Activated CD8-positive, alpha-beta memory T cell treated with anti-CD3 and anti-CD28 coated beads, Interleukin-2, amount 10 ng/mL, durations not matched to agents 7 days and 5 days (primary cell): ENCODE data around the gene CCNC. TPM values are rescaled to one million over a fixed set of nuclear protein-coding genes. Genes with fewer than 3 reads are reported as not detected.
"Not testable (repeated sequence)": the region's sequence is repeated elsewhere in the genome, so short reads cannot be mapped to it uniquely, and the experiment has no call there.

Source experiments
- ATAC-seq: fragments of 150-1000 bp; cut with Tn5 transposase; one replicate; pipeline ENCODE4 v1.10.0; 2021; ENCODE audit warnings: moderate library complexity
- CTCF ChIA-PET: fragments of 350-600 bp; sonication (Branson Sonifier 250); formaldehyde crosslinking; loops from one replicate; lab custom pipeline; 2021; ENCODE audit warnings: antibody characterized with exemption; lab: Charles Lee
- DNase-seq: peaks from one replicate; pipeline ENCODE4 v3.0.0-alpha.2; 2020
- H3K27ac Mint-ChIP-seq: one replicate; pipeline ENCODE4 v1.8.0; 2021; ENCODE audit warnings: mild to moderate bottlenecking, mixed read lengths
- H3K27me3 Mint-ChIP-seq: one replicate; pipeline ENCODE4 v1.8.0; 2021; ENCODE audit warnings: mixed read lengths
- H3K36me3 Mint-ChIP-seq: one replicate; pipeline ENCODE4 v1.8.0; 2021; ENCODE audit warnings: mild to moderate bottlenecking, mixed read lengths
- H3K4me1 Mint-ChIP-seq: one replicate; pipeline ENCODE4 v1.8.0; 2021; ENCODE audit warnings: mixed read lengths
- H3K4me3 Mint-ChIP-seq: one replicate; pipeline ENCODE4 v1.8.0; 2021; ENCODE audit warnings: mild to moderate bottlenecking, moderate library complexity, mixed read lengths
- H3K9me3 Mint-ChIP-seq: one replicate; pipeline ENCODE4 v1.8.0; 2022; ENCODE audit warnings: low read depth, mixed read lengths
- total RNA-seq, 2 experiments: library from RNA; stranded (reverse); gene quantifications; one replicate each; pipeline ENCODE4 v1.2.3, GENCODE V29; 2021

The CCNC gene
- total RNA-seq, 2 experiments from 2014 or later, result 39.3 to 39.4 TPM

DNA sequence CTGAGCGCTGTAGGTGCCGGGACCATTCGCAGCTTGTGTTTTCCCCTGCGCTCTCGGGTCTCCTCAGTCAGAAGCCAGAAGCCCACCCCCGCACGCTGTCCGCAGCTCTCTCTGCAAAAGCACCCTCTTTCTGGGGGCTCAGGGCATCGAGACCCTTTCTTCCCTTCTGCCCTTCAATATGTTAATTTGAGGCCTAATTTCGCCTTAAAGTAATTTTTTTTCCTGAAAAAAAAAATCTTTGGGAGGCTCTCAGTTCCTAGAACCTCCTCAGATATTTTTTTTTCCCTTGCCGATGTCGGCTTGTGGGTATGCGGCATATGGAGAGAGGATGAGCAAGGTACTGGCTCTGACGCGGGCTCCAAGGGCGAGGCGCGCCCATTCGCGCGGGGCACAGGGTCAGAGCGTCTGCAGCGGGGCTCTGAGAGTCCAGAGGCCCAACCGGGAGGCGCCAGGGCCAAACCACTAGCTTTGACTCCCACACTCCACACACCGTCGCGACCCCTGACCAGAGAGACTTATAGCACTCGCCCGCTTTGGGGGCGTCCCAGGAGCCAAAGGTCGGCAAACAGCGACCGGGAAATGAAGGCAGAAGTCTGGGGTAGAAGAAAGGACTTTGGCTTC is 39.1 kb upstream of the CCNC start:
- H3K4me3 Mint-ChIP-seq, result no peak overlapping the region
- peaks cover 83% of the 10 kb centered on the region for H3K27me3 Mint-ChIP-seq

DNA sequence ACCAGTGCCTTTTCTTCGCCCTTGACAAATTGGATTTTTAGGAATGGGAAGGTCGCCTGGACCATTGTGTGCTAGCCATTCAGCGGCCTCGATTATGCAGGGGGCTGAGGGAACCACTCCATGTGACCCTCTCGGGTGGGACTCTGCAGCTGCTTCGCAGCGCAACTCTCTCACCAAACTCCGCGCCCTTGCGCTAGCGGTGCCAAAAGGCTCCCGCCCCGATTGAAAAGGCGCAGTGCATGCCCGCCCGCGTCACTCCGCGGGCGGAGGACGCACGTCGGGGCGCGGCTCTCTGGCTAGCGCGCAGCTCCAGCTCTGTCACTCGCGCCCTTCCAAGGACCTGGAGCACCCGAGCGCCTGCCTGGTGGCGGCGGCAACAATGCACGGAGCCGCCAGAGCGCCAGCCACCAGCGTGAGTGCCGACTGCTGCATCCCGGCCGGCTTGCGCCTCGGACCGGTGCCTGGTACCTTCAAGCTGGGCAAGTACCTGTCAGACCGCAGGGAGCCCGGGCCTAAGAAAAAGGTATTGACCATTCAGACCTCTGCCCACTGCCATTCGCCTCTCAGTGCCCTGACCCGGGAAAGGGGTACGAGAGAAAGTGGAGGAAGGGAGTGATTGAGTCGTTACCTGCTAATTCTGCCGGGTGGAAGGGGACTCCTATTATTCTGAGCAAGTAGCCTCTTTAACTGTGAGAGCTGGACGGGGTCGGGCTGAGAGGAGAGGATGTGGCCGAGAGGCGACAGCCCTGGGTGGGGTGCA is 38.4 kb upstream of the CCNC start, which contains the start of gene PRDM13:
Gene PRDM13 (plus strand): TSS at position 178 of the 760 bp plus-strand sequence. CDS start 202 bp downstream, at position 380.
- Mint-ChIP-seq H3K9me3 (no peaks in the 10 kb centered on the region), H3K4me1 (peaks cover 57% of the 10 kb centered on the region), H3K4me3 (no peak within 1 kb of the TSS), H3K36me3 (peaks cover 3% of the 10 kb centered on the region), H3K27ac (peak within 1 kb of the TSS; percentile 59), H3K27me3 (peaks cover 84% of the 10 kb centered on the region)
- ATAC-seq (no peak), DNase-seq (no peak)
- CTCF ChIA-PET, result interaction anchor here (6.0 kb wide), 1 partner anchor 18 kb away, joined by 28 read pairs; no protein-coding TSS in a partner anchor

More for the DNA sequence above, 39.1 kb upstream of the CCNC start:
- Mint-ChIP-seq H3K36me3 (peaks cover 3% of the 10 kb centered on the region), H3K9me3 (no peaks in the 10 kb centered on the region), H3K4me1 (peaks cover 54% of the 10 kb centered on the region), H3K27ac (no peak overlapping the region)
- no peak for ATAC-seq
- DNase-seq, result no peak
- CTCF ChIA-PET, result interaction anchor here (6.0 kb wide), 1 partner anchor 19 kb away, joined by 28 read pairs; no protein-coding TSS in a partner anchor

DNA sequence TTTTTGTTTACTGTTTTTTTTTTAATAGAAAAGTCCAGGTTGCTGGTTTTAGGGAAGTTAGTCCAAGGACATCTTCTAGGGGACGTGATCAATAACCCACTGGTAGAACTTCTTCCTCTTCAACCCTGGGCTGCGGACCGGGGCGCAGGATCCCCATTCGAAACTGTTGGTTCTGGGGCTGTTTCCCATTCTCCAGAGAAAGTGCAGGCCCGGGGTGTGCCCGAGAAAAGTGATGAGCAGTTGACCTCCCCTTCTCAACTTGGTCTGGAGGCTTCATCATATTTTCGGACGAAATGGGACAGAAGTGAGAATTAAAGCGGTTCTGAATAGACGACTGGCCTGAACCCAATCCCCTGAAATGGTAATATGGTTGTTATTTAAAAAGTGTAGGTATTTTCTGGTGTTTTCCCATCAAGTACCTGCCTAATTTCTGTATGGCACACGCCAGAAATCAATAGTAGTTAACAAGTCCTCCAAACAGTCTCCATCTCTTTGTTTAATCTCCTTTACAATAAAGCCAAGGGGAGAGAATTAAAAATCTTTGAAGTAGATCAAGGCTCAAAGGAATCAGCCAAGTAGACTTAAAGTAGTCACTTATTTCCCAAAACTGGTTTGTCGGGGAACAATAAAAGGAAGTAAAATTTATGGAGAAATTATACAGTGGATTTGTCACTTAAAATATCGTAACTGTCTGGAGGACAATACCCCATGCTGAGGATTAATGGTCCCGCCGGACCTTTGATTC is 37.6 kb upstream of the CCNC start:
- CTCF ChIA-PET, result no interaction called here
- peak overlapping the region; percentile 59 for H3K27ac Mint-ChIP-seq
- no peaks in the 10 kb centered on the region for H3K9me3 Mint-ChIP-seq
- peaks cover 3% of the 10 kb centered on the region for H3K36me3 Mint-ChIP-seq
- ATAC-seq (no peak), DNase-seq (no peak)
- peaks cover 83% of the 10 kb centered on the region for H3K27me3 Mint-ChIP-seq
- no peak overlapping the region for H3K4me3 Mint-ChIP-seq
- peaks cover 50% of the 10 kb centered on the region for H3K4me1 Mint-ChIP-seq

DNA sequence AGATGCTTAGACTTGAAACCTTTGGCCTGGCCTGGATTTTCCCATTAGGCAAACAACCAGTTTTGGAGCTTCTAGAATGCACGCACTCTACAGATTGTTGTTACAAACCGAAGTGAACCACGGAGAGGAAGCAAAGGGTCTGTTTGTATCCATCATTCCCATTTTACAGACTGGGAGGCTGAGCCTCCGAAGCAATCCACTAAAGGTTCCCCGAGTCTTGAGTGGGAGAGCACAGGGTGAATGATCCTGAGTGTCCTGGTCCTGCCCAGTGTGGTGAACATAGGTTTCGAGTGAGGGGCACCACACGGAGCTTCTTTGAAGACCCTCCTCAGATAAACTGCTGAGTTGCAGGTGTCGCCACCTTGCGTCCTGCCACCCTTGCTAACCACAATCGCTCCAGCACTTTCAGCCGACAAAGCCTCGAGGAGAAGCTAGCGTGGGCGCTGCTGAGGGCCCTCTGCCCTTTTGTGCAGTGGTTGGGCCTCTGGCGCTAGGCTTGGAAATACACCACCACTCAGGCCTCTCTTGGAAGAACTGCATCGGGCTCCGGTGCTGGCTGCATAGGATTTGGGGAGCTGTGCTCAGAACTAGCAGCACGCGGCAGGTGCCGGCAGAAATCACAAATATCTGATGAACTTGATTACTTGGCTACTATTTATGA is 36.7 kb upstream of the CCNC start:
- H3K4me3 Mint-ChIP-seq, result no peak overlapping the region
- ATAC-seq, result no peak

DNA sequence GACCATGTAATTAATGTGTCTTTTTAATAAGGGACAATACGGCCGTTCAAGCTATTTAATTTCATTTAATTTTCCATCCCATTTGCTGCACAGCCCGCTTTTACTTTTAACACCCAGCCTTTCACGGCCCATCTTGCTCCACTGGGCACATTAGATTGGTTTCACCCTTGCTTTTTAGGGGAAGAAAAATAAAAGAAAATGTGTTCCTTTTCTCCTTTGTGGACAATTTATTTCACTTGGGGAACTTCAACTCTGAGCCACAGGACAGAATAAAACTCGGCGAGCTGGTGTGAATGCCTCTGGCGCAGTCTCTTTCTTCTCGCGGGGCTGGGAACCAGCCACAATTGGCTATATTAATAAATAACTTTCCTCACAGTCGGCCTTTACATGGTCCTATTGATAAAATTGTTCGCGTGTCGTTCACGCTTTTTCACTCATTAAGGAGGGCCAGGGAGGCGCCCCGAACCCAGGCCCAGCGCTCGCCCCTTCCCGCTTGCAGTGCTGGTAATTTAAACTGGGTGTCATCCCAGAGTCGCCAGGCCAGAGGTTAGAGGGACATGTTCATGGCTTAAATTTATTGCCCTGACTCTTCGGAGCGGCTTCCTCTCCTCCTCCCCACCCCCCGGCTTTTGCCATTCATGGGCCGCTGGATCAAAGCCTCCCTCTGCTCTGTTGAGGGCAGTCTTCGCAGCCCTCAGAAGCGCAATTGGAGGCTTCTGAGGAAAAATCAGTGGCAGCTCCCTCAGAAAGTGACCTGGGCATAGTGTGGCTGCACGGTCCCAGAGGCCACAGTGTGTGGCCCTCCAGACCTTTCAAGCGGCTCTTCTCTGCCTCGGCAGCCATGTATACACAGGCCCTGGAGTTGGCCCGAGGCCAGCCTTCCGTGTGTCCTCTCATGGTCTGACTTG is 36.0 kb upstream of the CCNC start:
- H3K27me3 Mint-ChIP-seq, result peaks cover 94% of the 10 kb centered on the region
- CTCF ChIA-PET, result interaction anchor here (0.9 to 1.0 kb wide), 4 partner anchors 9 to 16 kb away, joined by 3 to 6 read pairs (median 4); no protein-coding TSS in a partner anchor

More for the DNA sequence above, 36.7 kb upstream of the CCNC start:
- Mint-ChIP-seq H3K4me1 (peaks cover 41% of the 10 kb centered on the region), H3K27me3 (peaks cover 92% of the 10 kb centered on the region), H3K9me3 (no peaks in the 10 kb centered on the region), H3K27ac (peak overlapping the region; percentile 24), H3K36me3 (peaks cover 3% of the 10 kb centered on the region)
- DNase-seq, result no peak
- CTCF ChIA-PET, result interaction anchor here (1.0 kb wide), 1 partner anchor 15 kb away, joined by 3 read pairs; no protein-coding TSS in a partner anchor

DNA sequence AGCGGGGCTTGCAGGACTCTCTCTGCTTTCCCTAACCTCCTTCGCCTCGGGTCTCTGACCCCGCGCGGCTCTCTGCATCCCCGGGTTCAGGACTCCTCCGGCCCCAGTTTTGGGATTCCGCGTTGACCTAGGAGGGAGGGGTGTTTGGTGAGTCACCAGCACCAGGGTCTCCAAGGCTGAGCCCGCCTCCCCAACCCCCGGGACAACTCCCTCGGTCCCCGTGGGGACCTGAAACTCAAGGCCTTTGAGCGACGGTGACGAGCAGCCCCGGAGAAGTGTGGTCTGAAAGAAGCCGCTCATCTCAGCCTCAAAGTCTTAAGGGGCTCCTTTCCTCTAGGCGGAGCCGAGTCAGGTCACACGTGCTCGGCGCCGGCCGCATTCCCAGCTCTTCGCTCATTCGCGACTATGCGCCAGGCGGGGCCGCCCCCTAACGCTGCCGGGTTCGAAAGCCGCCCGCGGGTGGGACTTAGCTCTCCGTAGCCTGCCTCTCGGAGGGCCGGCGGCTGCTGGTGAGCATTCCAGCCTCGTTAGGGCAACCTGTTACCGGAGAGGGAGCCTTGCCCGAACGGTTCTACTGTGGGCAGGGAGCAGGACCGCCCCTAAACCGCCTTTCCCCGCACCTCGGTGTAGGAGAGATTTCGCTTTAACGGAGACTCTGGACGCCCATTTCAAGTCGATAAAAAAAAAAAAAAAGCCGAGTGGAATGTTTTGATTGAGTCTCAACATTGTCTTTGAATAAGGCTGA is 35.1 kb upstream of the CCNC start:
- Mint-ChIP-seq H3K27ac (no peak overlapping the region), H3K36me3 (peaks cover 3% of the 10 kb centered on the region), H3K27me3 (peaks cover 95% of the 10 kb centered on the region), H3K4me1 (peaks cover 31% of the 10 kb centered on the region), H3K9me3 (no peaks in the 10 kb centered on the region), H3K4me3 (peak overlapping the region; percentile 57)
- ATAC-seq (peak; percentile 52), DNase-seq (no peak)
- CTCF ChIA-PET, result interaction anchor here (0.9 to 1.0 kb wide), 3 partner anchors 10 to 15 kb away, joined by 4 to 6 read pairs (median 4); no protein-coding TSS in a partner anchor

More for the DNA sequence above, 36.0 kb upstream of the CCNC start:
- DNase-seq (no peak), ATAC-seq (no peak)
- Mint-ChIP-seq H3K36me3 (peaks cover 3% of the 10 kb centered on the region), H3K27ac (no peak overlapping the region), H3K4me3 (peak overlapping the region; percentile 36), H3K4me1 (peaks cover 37% of the 10 kb centered on the region), H3K9me3 (no peaks in the 10 kb centered on the region)

DNA sequence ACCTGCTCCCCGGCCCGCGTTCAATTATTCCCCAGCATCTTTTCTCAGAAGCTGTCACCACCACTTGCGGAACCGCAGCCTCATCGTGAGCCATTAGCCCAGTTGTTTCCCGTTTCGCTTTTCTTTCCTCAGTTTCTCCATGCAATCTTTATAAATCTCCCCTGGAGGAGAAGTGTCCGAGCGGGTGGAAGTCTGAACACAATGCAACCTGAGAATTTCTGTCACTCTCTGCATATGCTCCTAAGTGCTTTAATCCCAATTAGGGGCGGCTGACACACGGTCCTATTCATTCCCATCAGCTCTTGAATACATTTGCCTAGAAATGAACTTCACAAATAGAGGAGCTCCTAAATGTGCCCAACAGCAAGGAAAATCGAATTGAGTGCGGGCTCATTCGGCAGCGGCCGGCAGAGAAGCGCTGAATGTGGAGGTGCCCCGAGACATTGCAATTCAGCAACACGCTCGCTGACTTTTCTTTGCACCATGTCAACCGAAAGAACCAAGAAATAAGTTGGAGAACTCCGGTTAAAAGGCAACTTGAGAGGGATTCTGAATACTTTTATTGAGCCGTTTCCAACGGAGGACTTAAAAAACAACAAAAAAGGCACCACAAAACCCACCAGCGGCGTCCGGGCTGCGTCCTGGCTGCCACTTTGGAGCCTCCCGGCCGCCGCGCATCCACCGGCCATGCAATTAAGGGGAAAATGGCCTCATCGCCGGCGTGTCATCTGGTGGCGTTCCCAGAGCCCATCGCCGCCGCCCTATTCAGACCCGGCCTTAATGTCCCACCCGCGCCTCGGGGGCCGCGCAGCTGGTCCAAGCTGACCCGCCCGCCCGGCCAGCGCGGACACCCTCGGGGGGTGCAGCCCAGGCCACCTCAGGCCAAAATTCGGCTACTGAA is 34.3 kb upstream of the CCNC start:
- CTCF ChIA-PET, result interaction anchor here (0.9 to 1.0 kb wide), 2 partner anchors 11 to 14 kb away, joined by 4 to 6 read pairs; no protein-coding TSS in a partner anchor
- H3K4me3 Mint-ChIP-seq, result peak overlapping the region; percentile 54
- H3K27me3 Mint-ChIP-seq, result peaks cover 95% of the 10 kb centered on the region
- peak; percentile 29 for ATAC-seq
- H3K4me1 Mint-ChIP-seq, result peaks cover 27% of the 10 kb centered on the region
- DNase-seq, result no peak
- H3K9me3 Mint-ChIP-seq, result no peaks in the 10 kb centered on the region
- peaks cover 3% of the 10 kb centered on the region for H3K36me3 Mint-ChIP-seq
- H3K27ac Mint-ChIP-seq, result peak overlapping the region; percentile 52

DNA sequence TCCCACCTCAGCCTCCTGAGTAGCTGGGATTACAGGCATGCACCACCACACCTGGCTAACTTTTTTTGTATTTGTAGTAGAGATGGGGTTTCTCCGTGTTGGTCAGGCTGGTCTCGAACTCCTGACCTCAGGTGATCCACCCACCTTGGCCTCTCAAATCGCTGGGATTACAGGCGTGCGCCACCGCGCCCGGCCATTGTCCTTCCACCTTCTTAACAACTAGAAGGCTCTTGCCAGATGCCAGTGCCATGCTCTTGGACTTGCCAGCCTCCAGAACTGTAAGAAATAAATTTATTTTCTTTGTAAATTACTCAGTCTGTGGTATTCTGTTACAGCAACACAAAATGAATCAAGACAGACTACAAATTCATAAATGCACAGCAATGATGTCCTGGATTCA is 26.2 kb upstream of the CCNC start:
- DNase-seq, H3K36me3 Mint-ChIP-seq, H3K27ac Mint-ChIP-seq, CTCF ChIA-PET, H3K4me3 Mint-ChIP-seq, H3K9me3 Mint-ChIP-seq, ATAC-seq: not testable (repeated sequence)
- Mint-ChIP-seq H3K27me3 (peaks cover 90% of the 10 kb centered on the region), H3K4me1 (peaks cover 16% of the 10 kb centered on the region)

DNA sequence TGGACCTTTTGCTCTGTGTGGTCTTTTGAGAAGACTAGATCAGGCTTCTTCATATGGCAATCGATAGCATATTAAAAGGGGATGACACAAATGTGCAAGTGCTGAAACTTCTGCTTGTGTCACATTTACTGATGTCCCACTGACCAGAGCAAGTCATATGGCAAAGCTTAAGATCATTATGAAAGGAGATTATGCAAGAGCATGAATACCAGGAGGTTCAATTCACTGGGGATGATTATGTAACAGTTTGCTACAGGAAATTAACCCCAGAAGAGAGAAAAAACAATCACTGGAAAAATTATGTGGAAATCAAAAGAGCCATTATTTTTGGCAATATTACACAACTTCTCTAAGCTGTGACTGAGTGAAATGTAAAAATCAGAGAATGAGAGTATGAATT is 24.4 kb upstream of the CCNC start:
- DNase-seq (no peak), ATAC-seq (no peak)
- CTCF ChIA-PET, result interaction anchor here (1.3 kb wide), 1 partner anchor 11 kb away, joined by 4 read pairs; no protein-coding TSS in a partner anchor
- Mint-ChIP-seq H3K27ac (no peak overlapping the region), H3K27me3 (peaks cover 89% of the 10 kb centered on the region), H3K4me1 (peaks cover 26% of the 10 kb centered on the region), H3K36me3 (peaks cover 1% of the 10 kb centered on the region), H3K9me3 (no peaks in the 10 kb centered on the region), H3K4me3 (no peak overlapping the region)

DNA sequence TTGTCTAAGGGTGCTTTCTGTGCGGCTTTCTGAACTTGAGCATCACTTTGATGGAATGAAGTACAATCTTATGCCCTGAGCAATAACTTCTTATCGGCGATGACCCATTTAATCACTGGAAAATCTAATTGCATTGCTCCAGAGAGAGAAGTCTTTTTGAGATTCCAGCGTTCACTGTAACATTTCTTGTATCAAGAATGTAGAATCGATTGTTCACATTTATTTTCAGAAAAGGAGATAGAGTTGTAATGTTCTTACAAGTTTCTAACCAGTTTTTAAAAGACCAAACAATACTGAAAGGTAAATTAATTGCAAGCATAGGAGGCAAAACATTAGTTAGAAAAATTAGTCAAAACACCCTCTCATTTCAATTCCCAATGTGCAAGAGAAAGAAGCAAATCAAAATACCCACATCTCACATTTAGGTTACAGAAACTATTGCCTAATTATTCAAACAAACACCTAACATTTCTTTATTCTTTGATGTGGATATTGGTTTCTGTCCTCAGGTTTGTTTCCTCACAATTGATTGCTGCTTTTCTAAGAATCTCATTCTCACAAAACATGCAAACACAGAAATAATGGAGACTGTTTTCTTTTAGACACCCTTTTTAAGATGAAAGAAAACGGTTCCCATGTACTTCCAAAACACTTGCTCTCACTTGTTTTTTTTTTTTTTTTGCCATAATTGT is 23.4 kb upstream of the CCNC start:
- CTCF ChIA-PET, result no interaction called here
- peaks cover 1% of the 10 kb centered on the region for H3K36me3 Mint-ChIP-seq

More for the DNA sequence above, 23.4 kb upstream of the CCNC start:
- ATAC-seq (no peak), DNase-seq (no peak)
- peaks cover 26% of the 10 kb centered on the region for H3K4me1 Mint-ChIP-seq
- peaks cover 86% of the 10 kb centered on the region for H3K27me3 Mint-ChIP-seq
- no peak overlapping the region for H3K4me3 Mint-ChIP-seq
- H3K27ac Mint-ChIP-seq, result no peak overlapping the region
- no peaks in the 10 kb centered on the region for H3K9me3 Mint-ChIP-seq
